Activated T-helper 17 cell treated with anti-CD3 and anti-CD28 coated beads, Interleukin-2, amount 50 U/mL, for 72 hours (primary cell): ENCODE measurements around the gene ZBTB18. TPM values are rescaled to one million over a fixed set of nuclear protein-coding genes. Genes with fewer than 3 reads are reported as not detected.

ENCODE experiments used
- ATAC-seq: fragments of 150-1000 bp; cut with Tn5 transposase; replicated peaks from 2 replicates; pipeline ENCODE4 v1.10.0; 2021; ENCODE audit warnings: mild to moderate bottlenecking, moderate library complexity
- H3K27ac Mint-ChIP-seq: one replicate; pipeline ENCODE4 v1.8.0; 2022; ENCODE audit warnings: mixed read lengths
- H3K27me3 Mint-ChIP-seq: one replicate; pipeline ENCODE4 v1.8.0; 2022; ENCODE audit warnings: mixed read lengths
- H3K36me3 Mint-ChIP-seq: one replicate; pipeline ENCODE4 v1.8.0; 2022; ENCODE audit warnings: low read depth, mild to moderate bottlenecking, mixed read lengths
- H3K4me1 Mint-ChIP-seq: one replicate; pipeline ENCODE4 v1.8.0; 2022; ENCODE audit warnings: mixed read lengths
- H3K4me3 Mint-ChIP-seq: one replicate; pipeline ENCODE4 v1.8.0; 2022; ENCODE audit warnings: mild to moderate bottlenecking, mixed read lengths
- H3K9me3 Mint-ChIP-seq: one replicate; pipeline ENCODE4 v1.8.0; 2022; ENCODE audit warnings: mixed read lengths
- total RNA-seq, 2 donors: library from RNA; stranded (reverse); gene quantifications; one replicate each; pipeline ENCODE4 v1.2.3, GENCODE V29; 2022

ZBTB18 gene
- total RNA-seq, 2 donors from 2014 or later = 5.1 to 6.5 TPM

GRCh38 chr1:244062156-244062725 lies 11.2 kb downstream of the ZBTB18 start:
- Mint-ChIP-seq H3K9me3 (no peaks in the 10 kb centered on the region), H3K27me3 (no peaks in the 10 kb centered on the region), H3K4me3 (no peak overlapping the region), H3K4me1 (no peaks in the 10 kb centered on the region), H3K36me3 (no peaks in the 10 kb centered on the region), H3K27ac (no peak overlapping the region)
- ATAC-seq = no peak

GRCh38 chr1:244063498-244063897 lies 12.4 kb downstream of the ZBTB18 start:
- no peaks in the 10 kb centered on the region for H3K27me3 Mint-ChIP-seq
- no peak overlapping the region for H3K27ac Mint-ChIP-seq
- H3K4me1 Mint-ChIP-seq = no peaks in the 10 kb centered on the region
- H3K36me3 Mint-ChIP-seq = no peaks in the 10 kb centered on the region
- H3K9me3 Mint-ChIP-seq = no peaks in the 10 kb centered on the region
- no peak overlapping the region for H3K4me3 Mint-ChIP-seq
- ATAC-seq = no peak

GRCh38 chr1:244064621-244065020 lies 13.5 kb downstream of the ZBTB18 start:
- Mint-ChIP-seq H3K27me3 (no peaks in the 10 kb centered on the region), H3K27ac (no peak overlapping the region), H3K4me3 (no peak overlapping the region), H3K4me1 (no peaks in the 10 kb centered on the region), H3K36me3 (no peaks in the 10 kb centered on the region), H3K9me3 (no peaks in the 10 kb centered on the region)
- ATAC-seq = no peak

- no peak for ATAC-seq
- H3K36me3 Mint-ChIP-seq = no peaks in the 10 kb centered on the region
- no peaks in the 10 kb centered on the region for H3K4me1 Mint-ChIP-seq
- no peak overlapping the region for H3K4me3 Mint-ChIP-seq
- H3K27me3 Mint-ChIP-seq = no peaks in the 10 kb centered on the region
- no peak overlapping the region for H3K27ac Mint-ChIP-seq
- no peaks in the 10 kb centered on the region for H3K9me3 Mint-ChIP-seq
These were observed 14.1 kb downstream of the ZBTB18 start for GRCh38 chr1:244065063-244065793.

- ATAC-seq = no peak
These were observed 14.9 kb downstream of the ZBTB18 start for GRCh38 chr1:244065960-244066388.

GRCh38 chr1:244066954-244067716 lies 16.1 kb downstream of the ZBTB18 start:
- ATAC-seq = no peak
- Mint-ChIP-seq H3K27me3 (no peaks in the 10 kb centered on the region), H3K4me1 (no peaks in the 10 kb centered on the region), H3K4me3 (no peak overlapping the region), H3K36me3 (no peaks in the 10 kb centered on the region), H3K27ac (no peak overlapping the region), H3K9me3 (no peaks in the 10 kb centered on the region)

More at GRCh38 chr1:244065960-244066388, 14.9 kb downstream of the ZBTB18 start:
- Mint-ChIP-seq H3K27ac (no peak overlapping the region), H3K4me3 (no peak overlapping the region), H3K9me3 (no peaks in the 10 kb centered on the region), H3K4me1 (no peaks in the 10 kb centered on the region), H3K27me3 (no peaks in the 10 kb centered on the region), H3K36me3 (no peaks in the 10 kb centered on the region)

- no peaks in the 10 kb centered on the region for H3K27me3 Mint-ChIP-seq
- H3K27ac Mint-ChIP-seq = no peak overlapping the region
- H3K4me1 Mint-ChIP-seq = no peaks in the 10 kb centered on the region
- H3K36me3 Mint-ChIP-seq = no peaks in the 10 kb centered on the region
- H3K9me3 Mint-ChIP-seq = no peaks in the 10 kb centered on the region
- ATAC-seq = no peak
- no peak overlapping the region for H3K4me3 Mint-ChIP-seq
These were observed 16.8 kb downstream of the ZBTB18 start for GRCh38 chr1:244067893-244068292.

- Mint-ChIP-seq H3K4me1 (no peaks in the 10 kb centered on the region), H3K27me3 (no peaks in the 10 kb centered on the region), H3K4me3 (no peak overlapping the region), H3K9me3 (no peaks in the 10 kb centered on the region), H3K36me3 (no peaks in the 10 kb centered on the region), H3K27ac (no peak overlapping the region)
- ATAC-seq = no peak
These were observed 17.5 kb downstream of the ZBTB18 start for GRCh38 chr1:244068567-244068966.

- Mint-ChIP-seq H3K4me3 (no peak overlapping the region), H3K27ac (no peak overlapping the region), H3K36me3 (no peaks in the 10 kb centered on the region), H3K27me3 (no peaks in the 10 kb centered on the region), H3K4me1 (peaks cover 7% of the 10 kb centered on the region), H3K9me3 (no peaks in the 10 kb centered on the region)
- ATAC-seq = no peak
These were observed 18.3 kb downstream of the ZBTB18 start for GRCh38 chr1:244069326-244069898.

GRCh38 chr1:244074559-244075171 lies 23.6 kb downstream of the ZBTB18 start:
- peak overlapping the region; percentile 73 for H3K4me3 Mint-ChIP-seq
- H3K27me3 Mint-ChIP-seq = no peaks in the 10 kb centered on the region
- H3K4me1 Mint-ChIP-seq = peaks cover 18% of the 10 kb centered on the region
- H3K9me3 Mint-ChIP-seq = no peaks in the 10 kb centered on the region
- H3K36me3 Mint-ChIP-seq = no peaks in the 10 kb centered on the region
- H3K27ac Mint-ChIP-seq = peak overlapping the region; percentile 44
- peak; percentile 88 for ATAC-seq

- Mint-ChIP-seq H3K4me3 (peak overlapping the region; percentile 73), H3K27me3 (no peaks in the 10 kb centered on the region), H3K9me3 (no peaks in the 10 kb centered on the region), H3K27ac (peak overlapping the region; percentile 44), H3K4me1 (peaks cover 18% of the 10 kb centered on the region), H3K36me3 (no peaks in the 10 kb centered on the region)
- no peak for ATAC-seq
These were observed 24.2 kb downstream of the ZBTB18 start for GRCh38 chr1:244075247-244075722.

GRCh38 chr1:244076740-244077139 lies 25.7 kb downstream of the ZBTB18 start:
- no peaks in the 10 kb centered on the region for H3K9me3 Mint-ChIP-seq
- no peak for ATAC-seq
- peaks cover 1% of the 10 kb centered on the region for H3K27me3 Mint-ChIP-seq
- no peak overlapping the region for H3K4me3 Mint-ChIP-seq
- no peaks in the 10 kb centered on the region for H3K36me3 Mint-ChIP-seq
- peaks cover 18% of the 10 kb centered on the region for H3K4me1 Mint-ChIP-seq
- no peak overlapping the region for H3K27ac Mint-ChIP-seq

GRCh38 chr1:244077473-244078220 lies 26.6 kb downstream of the ZBTB18 start:
- no peak for ATAC-seq
- no peaks in the 10 kb centered on the region for H3K9me3 Mint-ChIP-seq
- H3K27ac Mint-ChIP-seq = no peak overlapping the region
- peaks cover 25% of the 10 kb centered on the region for H3K4me1 Mint-ChIP-seq
- peaks cover 10% of the 10 kb centered on the region for H3K27me3 Mint-ChIP-seq
- H3K36me3 Mint-ChIP-seq = no peaks in the 10 kb centered on the region
- H3K4me3 Mint-ChIP-seq = no peak overlapping the region
